ENCODE results near the gene NCBP1. TPM values are rescaled to one million over a fixed set of nuclear protein-coding genes. Genes with fewer than 3 reads are reported as not detected.

Gene NCBP1
- polyA plus RNA-seq, 2 of the 4 experiments (the other 2 are of a cell fraction), result 31.8 to 48.2 TPM

DNA sequence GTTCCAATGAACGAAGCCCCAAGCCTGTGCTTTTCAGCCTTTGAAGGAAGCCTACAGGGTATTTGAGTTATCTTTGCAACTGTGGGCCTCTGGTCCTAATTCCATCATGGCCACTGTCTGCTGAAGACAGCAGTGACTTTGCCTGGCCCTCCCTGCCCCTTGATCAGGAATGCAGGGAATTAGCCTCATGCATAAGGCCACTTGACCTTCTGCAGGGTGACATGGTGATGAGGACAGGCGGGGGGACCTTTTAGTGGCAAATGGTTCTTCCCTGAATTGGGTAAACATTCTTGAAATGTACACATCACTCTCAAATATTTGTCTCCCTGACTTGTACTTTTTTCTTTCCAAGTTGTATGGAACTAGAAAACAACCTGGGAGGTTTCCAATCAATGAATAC, 88.7 kb downstream of the NCBP1 start:
- H3K4me2 ChIP-seq, result no peak overlapping the region
- WGBS (ENCODE audit: missing lambda C conversion rate), result 20% methylated on average over 2 of the region's 2 CpGs
- H3K4me1 ChIP-seq, result 0 out of 3 replicates have a peak, but pooled peaks cover 3% of the 10 kb centered on the region
- ChIA-PET CTCF (interaction anchor here (1.2 to 1.8 kb wide), 2 partner anchors 28 to 179 kb away, joined by 3 to 7 read pairs; no protein-coding TSS in a partner anchor), POLR2A (no interaction called here)
- FAIRE-seq (no peak), DNase-seq (ENCODE audit: low read depth in 1 of 2, low spot score in 1 of 2) (no peak), ATAC-seq (no peak)
- H3K9me3 ChIP-seq, result 0 out of 3 replicates have a peak, but pooled peaks cover 5% of the 10 kb centered on the region
- no peak overlapping the region for H3K27ac ChIP-seq
- TF ChIP-seq CHD4 (IDR thresholded peaks at IDR 0.05; ENCODE audit: borderline replicate concordance) (no peak), ZNF302 (CRISPR knock-in tag; IDR thresholded peaks at IDR 0.05) (no peak), FOSL2 (IDR thresholded peaks at IDR 0.05) (no peak), FOSL2 (CRISPR knock-in tag; IDR thresholded peaks at IDR 0.05) (no peak), HEYL (CRISPR knock-in tag; IDR thresholded peaks at IDR 0.05) (no peak)
- H3K4me3 ChIP-seq, result no peak overlapping the region

Other genes starting within 250 kb of the NCBP1 start
- 15.7 and 18.3 TPM in 2 replicates for gene TDRD7, start 221.7 kb upstream of the NCBP1 start, polyA plus RNA-seq (2011; rRNA removed)
- 11.1 to 14.2 TPM (median 11.5 TPM) in 3 replicates for gene TDRD7, start 221.7 kb upstream of the NCBP1 start, polyA plus RNA-seq (2017; fragmentation: RNase III; extraction: RNeasy Plus Mini Kit Qiagen cat#74134 plus additional on column Dnase treatment)
- 0.28 and 0.48 TPM in 2 replicates for gene TMOD1, start 132.2 kb upstream of the NCBP1 start, polyA plus RNA-seq (2011; rRNA removed)
- 0.62 to 0.98 TPM (median 0.80 TPM) in 3 replicates for gene TMOD1, start 132.2 kb upstream of the NCBP1 start, polyA plus RNA-seq (2017; fragmentation: RNase III; extraction: RNeasy Plus Mini Kit Qiagen cat#74134 plus additional on column Dnase treatment)
- gene TSTD2, start 453 bp upstream of the NCBP1 start, polyA plus RNA-seq (2011; rRNA removed), result 33.3 and 37.4 TPM in 2 replicates
- 11.4 to 12.6 TPM (median 12.0 TPM) in 3 replicates for gene TSTD2, start 453 bp upstream of the NCBP1 start, polyA plus RNA-seq (2017; fragmentation: RNase III; extraction: RNeasy Plus Mini Kit Qiagen cat#74134 plus additional on column Dnase treatment)
- gene XPA, start 63.5 kb downstream of the NCBP1 start, polyA plus RNA-seq (2011; rRNA removed), result 4.5 and 8.0 TPM in 2 replicates
- 14.0 to 14.9 TPM (median 14.6 TPM) in 3 replicates for gene XPA, start 63.5 kb downstream of the NCBP1 start, polyA plus RNA-seq (2017; fragmentation: RNase III; extraction: RNeasy Plus Mini Kit Qiagen cat#74134 plus additional on column Dnase treatment)
- gene FOXE1, start 219.4 kb downstream of the NCBP1 start, polyA plus RNA-seq (2011; rRNA removed), result 4.3 and 5.5 TPM in 2 replicates
- gene FOXE1, start 219.4 kb downstream of the NCBP1 start, polyA plus RNA-seq (2017; fragmentation: RNase III; extraction: RNeasy Plus Mini Kit Qiagen cat#74134 plus additional on column Dnase treatment), result 5.7 to 6.8 TPM (median 6.3 TPM) in 3 replicates

Measured in A549 (cell line).